HG03095 (cell line): Measurements from ENCODE around the gene NXPH4.

Experiments
- ATAC-seq: cut with Tn5 transposase; IDR thresholded peaks from one replicate; pipeline ENCODE4 v1.9.1; 2021; ENCODE audit warnings: moderate library complexity; ENCODE audit not compliant: unreplicated experiment

Gene NXPH4

DNA sequence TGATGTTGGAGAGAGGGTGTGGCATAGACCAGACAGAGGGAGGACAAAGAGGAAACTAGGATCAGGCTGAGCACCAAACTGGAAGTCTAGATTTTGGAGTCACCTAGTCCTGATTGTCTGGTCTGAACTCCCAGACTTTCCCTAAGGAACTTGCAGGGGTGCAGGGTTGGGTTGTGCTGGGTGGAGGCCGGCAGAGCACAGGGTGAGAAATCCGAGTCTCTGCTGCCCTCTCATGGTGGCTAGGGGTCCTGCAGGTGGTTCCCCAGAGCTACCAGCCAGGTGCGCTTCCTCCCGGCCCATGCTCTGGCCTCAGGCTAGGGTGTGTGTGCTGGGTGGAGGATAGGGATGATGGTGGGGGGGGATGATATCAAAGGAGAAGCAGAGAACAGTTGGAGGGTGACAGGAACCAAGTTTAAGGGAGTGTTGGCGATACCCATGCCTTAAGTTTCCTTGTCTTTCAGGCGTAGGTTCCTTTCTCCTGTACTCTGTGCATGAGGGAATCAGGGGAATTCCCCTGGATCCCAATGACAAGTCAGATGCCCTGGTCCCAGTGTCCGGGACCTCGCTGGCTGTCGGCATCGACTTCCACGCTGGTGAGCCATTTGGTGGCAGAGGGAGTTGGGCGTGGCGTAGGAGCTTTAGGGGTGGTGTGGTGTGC lies 33.5 kb upstream of the NXPH4 start:
- ATAC-seq = peak; percentile 93

GRCh38 chr12:57183939-57184725 lies 32.5 kb upstream of the NXPH4 start:
- no peak for ATAC-seq

DNA sequence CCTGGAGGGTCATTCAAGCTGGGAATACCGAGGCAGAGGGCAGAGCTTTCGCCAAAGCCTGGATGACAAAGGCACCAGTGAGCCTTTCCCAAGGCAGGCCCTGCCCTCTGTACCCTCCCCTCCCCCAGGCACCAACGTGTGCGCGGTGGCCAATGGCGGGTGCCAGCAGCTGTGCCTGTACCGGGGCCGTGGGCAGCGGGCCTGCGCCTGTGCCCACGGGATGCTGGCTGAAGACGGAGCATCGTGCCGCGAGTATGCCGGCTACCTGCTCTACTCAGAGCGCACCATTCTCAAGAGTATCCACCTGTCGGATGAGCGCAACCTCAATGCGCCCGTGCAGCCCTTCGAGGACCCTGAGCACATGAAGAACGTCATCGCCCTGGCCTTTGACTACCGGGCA lies 31.2 kb upstream of the NXPH4 start:
- no peak for ATAC-seq

- no peak for ATAC-seq
Measured at GRCh38 chr12:57185906-57186508, 30.6 kb upstream of the NXPH4 start.

DNA sequence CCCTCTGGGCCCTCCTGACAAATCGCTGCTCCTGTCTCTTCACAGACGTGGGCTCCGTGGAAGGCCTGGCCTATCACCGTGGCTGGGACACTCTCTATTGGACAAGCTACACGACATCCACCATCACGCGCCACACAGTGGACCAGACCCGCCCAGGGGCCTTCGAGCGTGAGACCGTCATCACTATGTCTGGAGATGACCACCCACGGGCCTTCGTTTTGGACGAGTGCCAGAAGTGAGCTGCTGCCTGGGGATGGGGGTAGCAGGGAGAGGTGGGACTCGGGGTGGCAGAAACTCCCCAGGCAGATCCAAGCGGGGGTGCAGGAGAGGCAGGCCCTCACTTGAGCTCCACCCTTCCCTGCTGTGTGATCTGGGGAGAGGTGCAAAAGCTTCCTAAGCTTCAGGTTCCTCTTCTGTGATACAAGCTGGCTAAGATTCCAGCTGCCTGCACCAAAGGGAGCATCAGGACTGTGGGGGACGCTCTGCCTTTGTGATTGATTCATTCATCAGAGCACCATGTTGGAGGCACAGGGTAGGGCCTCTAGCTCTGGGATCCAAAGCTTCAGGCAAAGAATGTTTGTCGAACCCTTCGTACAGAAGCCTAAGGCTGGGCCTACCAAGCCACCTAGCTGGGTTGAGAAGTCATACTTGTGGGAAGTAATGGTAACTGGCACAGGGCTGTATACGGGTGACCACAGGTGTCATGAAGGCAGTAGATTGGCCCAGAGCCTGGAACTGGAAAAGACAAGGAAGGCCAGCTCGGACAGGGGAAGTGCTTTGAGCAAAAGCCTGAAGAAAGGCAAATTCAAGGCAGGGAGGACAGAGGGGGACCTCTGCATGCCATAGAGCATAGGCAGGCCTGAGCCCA lies 29.1 kb upstream of the NXPH4 start:
- ATAC-seq = no peak

DNA sequence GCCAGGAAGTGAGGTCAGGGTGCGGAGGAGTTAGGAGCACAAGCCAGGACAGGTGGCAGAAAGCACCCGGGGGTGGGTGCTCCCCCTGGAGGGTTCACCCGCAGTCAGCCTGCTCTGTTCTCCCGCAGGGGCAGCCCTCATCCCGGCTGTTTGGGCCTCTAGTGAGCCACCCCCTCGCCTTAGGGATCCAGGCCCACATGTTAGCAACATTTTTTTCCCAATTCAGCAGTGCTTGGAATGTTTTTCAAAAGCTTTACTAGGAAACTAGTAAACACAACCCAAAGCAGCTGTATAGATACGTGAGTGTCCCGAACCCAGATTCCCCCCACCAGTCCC lies 28.5 kb upstream of the NXPH4 start:
- no peak for ATAC-seq

- no peak for ATAC-seq
Measured at GRCh38 chr12:57190037-57190436, 26.6 kb upstream of the NXPH4 start.

DNA sequence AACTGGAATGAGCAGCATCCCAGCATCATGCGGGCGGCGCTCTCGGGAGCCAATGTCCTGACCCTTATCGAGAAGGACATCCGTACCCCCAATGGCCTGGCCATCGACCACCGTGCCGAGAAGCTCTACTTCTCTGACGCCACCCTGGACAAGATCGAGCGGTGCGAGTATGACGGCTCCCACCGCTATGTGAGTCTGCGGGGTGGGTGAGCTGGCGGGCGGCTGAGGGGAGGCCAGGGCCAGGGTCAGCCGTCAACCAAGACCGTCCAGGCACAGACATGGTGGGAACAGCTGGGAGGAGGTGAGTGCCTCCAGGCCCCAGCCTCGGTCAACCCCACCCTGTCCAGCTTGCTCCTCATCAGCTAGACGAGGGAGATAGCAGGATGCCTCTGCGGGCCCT lies 25.8 kb upstream of the NXPH4 start:
- ATAC-seq = no peak

GRCh38 chr12:57191410-57191809 lies 25.2 kb upstream of the NXPH4 start:
- no peak for ATAC-seq

GRCh38 chr12:57192920-57193319 lies 23.7 kb upstream of the NXPH4 start:
- ATAC-seq = no peak

- no peak for ATAC-seq
Measured at GRCh38 chr12:57193706-57194245, 22.8 kb upstream of the NXPH4 start.

GRCh38 chr12:57194253-57194652 lies 22.3 kb upstream of the NXPH4 start:
- no peak for ATAC-seq

- ATAC-seq = no peak
Measured at GRCh38 chr12:57195186-57195585, 21.4 kb upstream of the NXPH4 start.

- ATAC-seq = no peak
Measured at GRCh38 chr12:57195611-57196371, 20.8 kb upstream of the NXPH4 start.

GRCh38 chr12:57196439-57196838 lies 20.2 kb upstream of the NXPH4 start:
- ATAC-seq = no peak

DNA sequence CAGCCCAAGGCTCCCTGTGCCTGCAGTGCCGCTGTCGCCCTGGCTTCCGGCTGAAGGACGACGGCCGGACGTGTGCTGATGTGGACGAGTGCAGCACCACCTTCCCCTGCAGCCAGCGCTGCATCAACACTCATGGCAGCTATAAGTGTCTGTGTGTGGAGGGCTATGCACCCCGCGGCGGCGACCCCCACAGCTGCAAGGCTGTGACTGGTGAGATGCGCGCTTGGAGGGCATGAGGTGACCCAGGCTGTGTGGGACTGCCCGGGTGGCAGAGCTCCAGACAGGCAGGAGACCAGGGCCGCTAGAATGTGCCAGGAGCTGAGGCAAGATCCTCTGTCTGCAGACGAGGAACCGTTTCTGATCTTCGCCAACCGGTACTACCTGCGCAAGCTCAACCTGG lies 19.6 kb upstream of the NXPH4 start:
- ATAC-seq = no peak

DNA sequence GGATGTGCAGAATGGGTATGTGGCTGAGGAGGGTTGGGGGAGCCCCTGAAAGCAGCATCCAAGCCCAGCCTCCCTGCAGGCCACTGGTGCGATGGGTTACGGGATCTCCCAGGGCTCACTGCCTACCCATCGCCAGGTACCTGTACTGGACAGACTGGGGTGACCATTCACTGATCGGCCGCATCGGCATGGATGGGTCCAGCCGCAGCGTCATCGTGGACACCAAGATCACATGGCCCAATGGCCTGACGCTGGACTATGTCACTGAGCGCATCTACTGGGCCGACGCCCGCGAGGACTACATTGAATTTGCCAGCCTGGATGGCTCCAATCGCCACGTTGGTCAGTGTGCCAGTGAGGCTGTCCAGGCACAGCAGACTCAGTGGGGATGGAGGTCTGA lies 18.3 kb upstream of the NXPH4 start:
- no peak for ATAC-seq

DNA sequence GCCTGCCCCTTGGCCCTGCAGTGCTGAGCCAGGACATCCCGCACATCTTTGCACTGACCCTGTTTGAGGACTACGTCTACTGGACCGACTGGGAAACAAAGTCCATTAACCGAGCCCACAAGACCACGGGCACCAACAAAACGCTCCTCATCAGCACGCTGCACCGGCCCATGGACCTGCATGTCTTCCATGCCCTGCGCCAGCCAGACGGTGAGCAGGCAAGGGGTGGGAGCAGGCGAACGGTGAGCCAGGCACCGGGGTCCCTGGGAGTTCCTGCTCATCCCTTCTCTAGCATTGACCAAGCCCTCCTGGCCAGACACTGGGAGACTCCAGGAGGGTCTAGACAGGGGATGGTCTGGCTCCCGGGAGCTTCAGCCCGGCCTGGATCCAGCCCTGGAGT lies 17.4 kb upstream of the NXPH4 start:
- ATAC-seq = no peak

- no peak for ATAC-seq
Measured at GRCh38 chr12:57200497-57200896, 16.1 kb upstream of the NXPH4 start.

DNA sequence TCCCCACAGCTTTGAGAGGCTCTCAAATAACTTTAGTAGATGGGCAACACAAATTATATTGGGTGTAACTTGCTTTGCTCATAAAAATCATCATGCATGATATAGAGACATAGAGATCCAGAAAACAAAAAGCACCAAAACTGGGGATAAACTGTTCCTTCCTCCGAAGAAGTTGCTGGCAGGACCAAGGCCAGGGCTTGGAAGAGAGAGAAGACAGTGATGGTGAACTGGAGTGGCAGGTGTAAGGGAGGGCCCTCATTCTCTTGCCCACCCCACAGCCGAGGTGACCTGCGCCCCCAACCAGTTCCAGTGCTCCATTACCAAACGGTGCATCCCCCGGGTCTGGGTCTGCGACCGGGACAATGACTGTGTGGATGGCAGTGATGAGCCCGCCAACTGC lies 15.4 kb upstream of the NXPH4 start:
- ATAC-seq = no peak
